K562 (cell line): ENCODE measurements around the gene MYADML2. TPM values are rescaled to one million over a fixed set of nuclear protein-coding genes. Genes with fewer than 3 reads are reported as not detected.

Experiments used
- BRCA1 ChIP-seq, 2 experiments: fragments of 450-650 bp in 1 of 2; sonication (generic) in 1 of 2; formaldehyde crosslinking in 1 of 2; IDR thresholded peaks; 2 replicates each; pipeline versions ENCODE4 v1.5.0 to v1.6.1; 2017 to 2020; ENCODE audit warnings: mild to moderate bottlenecking in 1 of 2, missing genetic modification reagents in 1 of 2
- CBX2 ChIP-seq: fragments of 200-600 bp; sonication (generic); IDR thresholded peaks from one replicate; pipeline ENCODE4 v1.6.1; 2012; ENCODE audit warnings: mild to moderate bottlenecking, low read length, inconsistent platforms; ENCODE audit not compliant: insufficient read depth, poor library complexity, severe bottlenecking
- ETS2 ChIP-seq: IDR thresholded peaks from 2 replicates; pipeline ENCODE4 v1.6.1; 2016; ENCODE audit warnings: borderline replicate concordance, missing genetic modification characterization, mild to moderate bottlenecking, moderate library complexity, missing compliant biosample characterization; ENCODE audit not compliant: poor library complexity, severe bottlenecking
- HCFC1 ChIP-seq: IDR thresholded peaks from 2 replicates; pipeline ENCODE4 v1.6.1; 2012; ENCODE audit warnings: low read depth, low read length, improper control_type of control experiment
- HINFP ChIP-seq: fragments of 450-650 bp; conservative IDR thresholded peaks from 2 replicates; pipeline ENCODE4 v1.6.1; 2016; ENCODE audit warnings: missing genetic modification characterization, low read depth, mild to moderate bottlenecking, control low read depth, missing compliant biosample characterization
- MGA ChIP-seq: fragments of 450-650 bp; IDR thresholded peaks from 2 replicates; pipeline ENCODE4 v1.6.1; 2016; ENCODE audit warnings: mild to moderate bottlenecking, moderate library complexity
- RBFOX2 ChIP-seq: fragments of 200-400 bp; formaldehyde crosslinking; IDR thresholded peaks from 2 replicates; pipeline ENCODE4 v1.6.1; 2017; ENCODE audit warnings: low read depth, mild to moderate bottlenecking, low read length, moderate library complexity
- SIN3A ChIP-seq, 2 experiments: fragments of 150-350 bp in 1 of 2; IDR thresholded peaks; 2 replicates each; pipeline ENCODE4 v1.6.1; 2011 to 2016; ENCODE audit warnings: borderline replicate concordance in 2 of 2, low read depth in 2 of 2, low read length in 2 of 2, mild to moderate bottlenecking in 2 of 2, moderate library complexity in 2 of 2; ENCODE audit not compliant: control insufficient read depth in 1 of 2
- TAF1 ChIP-seq: IDR thresholded peaks from 2 replicates; pipeline ENCODE4 v1.6.1; 2011; ENCODE audit warnings: mild to moderate bottlenecking, low read length, moderate library complexity; ENCODE audit not compliant: insufficient read depth, control insufficient read depth, severe bottlenecking; ENCODE audit errors: extremely low read depth
- VEZF1 ChIP-seq: fragments of 200-800 bp; sonication (Bioruptor generic); IDR thresholded peaks from 2 replicates; pipeline ENCODE4 v1.6.1; 2017; ENCODE audit warnings: missing genetic modification characterization, missing compliant biosample characterization
- ZNF551 ChIP-seq: fragments of 250-450 bp; sonication (Bioruptor Pico); IDR thresholded peaks from 2 replicates; pipeline ENCODE4 v1.5.0; 2021; ENCODE audit warnings: mild to moderate bottlenecking, moderate library complexity
- polyA plus RNA-seq, 8 experiments: library from polyadenylated mRNA; depleted of rRNA in 4 of 8; stranded (reverse) in 5 of 8; unstranded in 3 of 8; fragments of >200 nt; fragmentation: Nextera tagmentation in 2 of 8; fragmentation: Illumina TruSeq in 1 of 8; extraction: Ambion mirVana in 2 of 8; extraction: Trizol in 1 of 8; gene quantifications; 2 replicates each; pipeline versions ENCODE4 v1.2.1 to v1.2.3, GENCODE V29; 2011 to 2014; ENCODE audit warnings: inconsistent platforms in 1 of 8, missing spikeins in 1 of 8
- total RNA-seq, 7 experiments: library from RNA; depleted of rRNA in 6 of 7; stranded (reverse); fragments of >200 nt in 6 of 7; fragmentation: Illumina TruSeq in 2 of 7; extraction: Trizol in 2 of 7; gene quantifications; 2 replicates each; pipeline versions ENCODE4 v1.2.1 to v1.2.3, GENCODE V29; 2011 to 2021; ENCODE audit warnings: low replicate concordance in 1 of 7

MYADML2 gene
- total and polyA plus RNA-seq, 9 of the 15 experiments (the other 6 are each of a cell fraction or from before 2014, with no cell fraction given) = not detected

- no peak for TF ChIP-seq MGA
- no peak for TF ChIP-seq ETS2 (tag)
- no peak for TF ChIP-seq ZNF551 (CRISPR knock-in tag)
- no peak for TF ChIP-seq TAF1
- no peak for TF ChIP-seq SIN3A (IDR thresholded peaks at IDR 0.05; ENCODE audit: borderline replicate concordance in 2 of 2, control insufficient read depth in 1 of 2, low read depth in 2 of 2, low read length in 2 of 2)
- TF ChIP-seq HCFC1 = no peak
- TF ChIP-seq HINFP (tag) = no peak
- peak; percentile 14; the same call in 1 of the 2 replicates for TF ChIP-seq VEZF1 (CRISPR knock-in tag)
- TF ChIP-seq RBFOX2 = no peak
- no peak for TF ChIP-seq BRCA1 (IDR thresholded peaks at IDR 0.05)
- TF ChIP-seq BRCA1 (CRISPR knock-in tag; IDR thresholded peaks at IDR 0.05) = no peak
- TF ChIP-seq CBX2 = no peak
Measured at GRCh38 chr17:81980707-81981343, 33.8 kb upstream of the MYADML2 start (continued).
